Measurements from ENCODE around the gene SNED1. TPM values are rescaled to one million over a fixed set of nuclear protein-coding genes. Genes with fewer than 3 reads are reported as not detected.
"Not testable (repeated sequence)": the region's sequence is repeated elsewhere in the genome, so short reads cannot be mapped to it uniquely, and the experiment has no call there.

SNED1 gene
- polyA plus RNA-seq, 3 donors from 2014 or later, result 0.24 to 0.56 TPM; not detected in 1

GRCh38 chr2:241096979-241097378 is 98.6 kb downstream of the SNED1 start:
- Mint-ChIP-seq H3K36me3 (peaks cover 0 to 32% (median 15%) of the 10 kb centered on the region in 3 donors), H3K27ac (peak overlapping the region in 2 of 6 donors; percentile 5 to 41)

GRCh38 chr2:241099246-241099645 is 100.8 kb downstream of the SNED1 start:
- Mint-ChIP-seq H3K27ac (peak overlapping the region in 2 of 6 donors; percentile 17 to 94), H3K27me3 (ENCODE audit: low read depth in 3 of 3) (peaks cover 0 to 12% (median 4%) of the 10 kb centered on the region in 3 donors), H3K4me1 (peaks cover 52 to 76% of the 10 kb centered on the region in 2 donors), H3K4me3 (no peak overlapping the region), H3K36me3 (peaks cover 0 to 26% (median 15%) of the 10 kb centered on the region in 3 donors), H3K9me3 (no peaks in the 10 kb centered on the region)
- no peak for DNase-seq

More at GRCh38 chr2:241096979-241097378, 98.6 kb downstream of the SNED1 start:
- DNase-seq, result no peak
- peaks cover 47 to 65% of the 10 kb centered on the region in 2 donors for H3K4me1 Mint-ChIP-seq
- H3K9me3 Mint-ChIP-seq, result no peaks in the 10 kb centered on the region
- peaks cover 0 to 4% (median 3%) of the 10 kb centered on the region in 3 donors for H3K27me3 Mint-ChIP-seq (ENCODE audit: low read depth in 3 of 3)
- no peak overlapping the region for H3K4me3 Mint-ChIP-seq

DNA sequence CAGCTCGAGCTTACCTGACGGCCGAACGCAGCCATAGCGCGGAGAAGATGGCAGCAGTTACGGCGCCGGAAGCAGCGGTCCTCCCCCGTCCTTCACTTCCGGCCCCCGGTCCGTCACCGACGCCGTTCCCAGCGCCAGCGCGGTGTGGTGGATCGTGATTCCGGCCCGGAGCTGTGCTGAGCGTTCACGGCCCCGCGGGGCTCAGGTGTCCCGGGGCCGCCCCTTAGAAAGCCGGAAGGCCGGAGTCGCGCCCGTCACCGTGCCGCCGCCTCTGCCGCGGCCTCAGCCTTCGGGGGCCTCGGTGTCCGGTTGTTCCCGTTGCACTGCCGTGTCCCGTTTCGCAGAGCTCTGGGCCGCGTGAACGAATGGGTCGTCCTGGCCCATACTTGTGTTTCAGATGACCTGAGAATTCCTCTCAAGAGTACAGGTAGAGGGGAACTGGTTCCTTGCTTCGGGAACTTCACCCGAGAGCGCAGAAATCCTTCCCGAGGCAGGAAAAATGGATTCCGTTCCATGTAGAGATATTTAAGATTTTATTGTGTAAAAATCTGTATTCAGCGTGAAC is 103.9 kb downstream of the SNED1 start, which contains the start of gene MTERF4:
Gene MTERF4, minus strand, starts transcription at position 49 of the 565 bp plus-strand sequence. Its CDS starts 14 bp downstream, at position 35.
- peaks cover 37 to 57% of the 10 kb centered on the region in 2 donors for H3K4me1 Mint-ChIP-seq
- H3K36me3 Mint-ChIP-seq, result peaks cover 0 to 10% (median 3%) of the 10 kb centered on the region in 3 donors
- H3K4me3 Mint-ChIP-seq, result peak within 1 kb of the TSS; percentile 93 to 98 (median 95)
- H3K9me3 Mint-ChIP-seq, result no peaks in the 10 kb centered on the region
- H3K27ac Mint-ChIP-seq, result peak within 1 kb of the TSS; percentile 94 to 97 (median 95)
- H3K27me3 Mint-ChIP-seq (ENCODE audit: low read depth in 3 of 3), result peaks cover 0 to 12% (median 4%) of the 10 kb centered on the region in 3 donors
- peak; percentile 81 to 85 (median 84) for DNase-seq

- no peak for DNase-seq
- no peaks in the 10 kb centered on the region for H3K9me3 Mint-ChIP-seq
- peaks cover 34 to 48% of the 10 kb centered on the region in 2 donors for H3K4me1 Mint-ChIP-seq
- peaks cover 0 to 6% (median 0%) of the 10 kb centered on the region in 3 donors for H3K36me3 Mint-ChIP-seq
- peak overlapping the region; percentile 93 to 98 (median 95) for H3K4me3 Mint-ChIP-seq
- peak overlapping the region; percentile 94 to 97 (median 95) for H3K27ac Mint-ChIP-seq
- H3K27me3 Mint-ChIP-seq (ENCODE audit: low read depth in 3 of 3), result peaks cover 0 to 12% (median 4%) of the 10 kb centered on the region in 3 donors
Observed at GRCh38 chr2:241103176-241103595, 104.8 kb downstream of the SNED1 start.

GRCh38 chr2:241104611-241105010 is 106.2 kb downstream of the SNED1 start:
- not testable (repeated sequence) for H3K4me3 Mint-ChIP-seq, H3K36me3 Mint-ChIP-seq, H3K27ac Mint-ChIP-seq, H3K9me3 Mint-ChIP-seq, DNase-seq
- H3K27me3 Mint-ChIP-seq (ENCODE audit: low read depth in 3 of 3), result peaks cover 0 to 12% (median 4%) of the 10 kb centered on the region in 3 donors
- H3K4me1 Mint-ChIP-seq, result peaks cover 28 to 43% of the 10 kb centered on the region in 2 donors

DNA sequence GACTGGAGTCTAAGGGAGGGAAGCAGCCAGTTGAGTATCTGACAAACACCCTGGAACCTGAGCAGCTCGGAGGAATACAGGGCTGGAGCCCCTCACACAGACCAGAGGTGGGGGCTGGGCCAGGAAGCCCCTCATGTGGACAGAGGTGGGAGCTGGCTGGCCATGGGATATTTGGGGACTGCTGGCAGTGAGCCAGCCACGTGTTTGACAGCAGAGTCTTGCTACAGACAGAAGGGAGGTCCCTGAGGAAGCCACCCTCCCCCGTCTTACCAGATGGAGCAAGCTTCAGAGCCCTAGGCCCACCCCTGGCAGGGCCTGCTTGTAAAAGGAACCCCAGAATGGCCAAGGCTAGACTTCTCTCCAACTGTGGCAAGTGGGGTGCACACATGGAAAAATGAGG is 107.2 kb downstream of the SNED1 start:
- no peak for DNase-seq
- H3K4me3 Mint-ChIP-seq, result no peak overlapping the region
- H3K4me1 Mint-ChIP-seq, result peaks cover 24 to 33% of the 10 kb centered on the region in 2 donors
- no peaks in the 10 kb centered on the region for H3K9me3 Mint-ChIP-seq
- peaks cover 0 to 12% (median 4%) of the 10 kb centered on the region in 3 donors for H3K27me3 Mint-ChIP-seq (ENCODE audit: low read depth in 3 of 3)
- no peak overlapping the region for H3K27ac Mint-ChIP-seq
- H3K36me3 Mint-ChIP-seq, result peaks cover 0 to 3% (median 0%) of the 10 kb centered on the region in 3 donors

DNA sequence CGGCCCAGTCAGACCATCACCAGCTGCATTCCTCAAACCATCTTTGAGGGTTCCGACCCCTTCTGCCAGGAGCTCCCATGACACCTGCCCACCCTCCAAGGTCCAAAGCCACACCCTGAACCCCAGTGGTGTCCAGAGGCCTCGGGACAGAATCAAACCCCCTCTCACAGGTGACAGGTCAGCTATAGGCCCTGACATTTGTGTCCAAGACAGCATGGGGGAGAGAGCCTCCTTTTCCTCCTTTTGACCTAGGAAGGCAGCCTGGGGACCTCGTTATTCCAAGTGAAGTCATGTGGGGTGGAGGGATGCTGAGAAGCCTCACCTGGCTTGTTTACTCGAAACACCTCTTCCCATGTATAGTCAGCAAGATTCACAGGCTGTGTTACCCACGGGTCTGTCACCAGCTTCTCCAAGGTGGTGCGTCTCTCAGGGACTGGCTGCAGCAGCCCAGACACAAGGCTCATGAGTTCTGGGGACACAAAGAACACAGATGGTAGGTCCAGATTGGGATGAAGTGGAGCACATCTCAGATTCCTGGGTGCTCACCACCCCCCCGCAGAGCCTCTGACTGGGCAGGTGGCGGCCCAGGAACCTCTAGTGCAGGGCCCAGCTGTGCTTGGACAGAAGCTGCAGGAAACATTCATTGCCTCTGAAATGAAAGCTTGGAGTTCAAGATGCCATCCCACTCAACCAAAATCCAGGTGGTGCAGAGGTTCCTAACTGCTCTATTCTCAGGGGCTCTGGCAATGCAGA is 108.8 kb downstream of the SNED1 start:
- H3K9me3 Mint-ChIP-seq, result no peaks in the 10 kb centered on the region
- peaks cover 0 to 7% (median 3%) of the 10 kb centered on the region in 3 donors for H3K36me3 Mint-ChIP-seq
- DNase-seq, result no peak
- H3K27ac Mint-ChIP-seq, result no peak overlapping the region
- no peak overlapping the region for H3K4me3 Mint-ChIP-seq
- H3K27me3 Mint-ChIP-seq (ENCODE audit: low read depth in 3 of 3), result peaks cover 0 to 6% (median 4%) of the 10 kb centered on the region in 3 donors
- H3K4me1 Mint-ChIP-seq, result peaks cover 14 to 20% of the 10 kb centered on the region in 2 donors

GRCh38 chr2:241108271-241109209 is 110.1 kb downstream of the SNED1 start:
- Mint-ChIP-seq H3K9me3 (no peaks in the 10 kb centered on the region), H3K27me3 (ENCODE audit: low read depth in 3 of 3) (no peaks in the 10 kb centered on the region), H3K4me3 (peak overlapping the region in 3 of 5 donors; percentile 45 to 72 (median 58)), H3K27ac (peak overlapping the region; percentile 59 to 90 (median 84)), H3K36me3 (peaks cover 0 to 7% (median 3%) of the 10 kb centered on the region in 3 donors), H3K4me1 (peaks cover 5 to 9% of the 10 kb centered on the region in 2 donors)
- DNase-seq, result no peak

DNA sequence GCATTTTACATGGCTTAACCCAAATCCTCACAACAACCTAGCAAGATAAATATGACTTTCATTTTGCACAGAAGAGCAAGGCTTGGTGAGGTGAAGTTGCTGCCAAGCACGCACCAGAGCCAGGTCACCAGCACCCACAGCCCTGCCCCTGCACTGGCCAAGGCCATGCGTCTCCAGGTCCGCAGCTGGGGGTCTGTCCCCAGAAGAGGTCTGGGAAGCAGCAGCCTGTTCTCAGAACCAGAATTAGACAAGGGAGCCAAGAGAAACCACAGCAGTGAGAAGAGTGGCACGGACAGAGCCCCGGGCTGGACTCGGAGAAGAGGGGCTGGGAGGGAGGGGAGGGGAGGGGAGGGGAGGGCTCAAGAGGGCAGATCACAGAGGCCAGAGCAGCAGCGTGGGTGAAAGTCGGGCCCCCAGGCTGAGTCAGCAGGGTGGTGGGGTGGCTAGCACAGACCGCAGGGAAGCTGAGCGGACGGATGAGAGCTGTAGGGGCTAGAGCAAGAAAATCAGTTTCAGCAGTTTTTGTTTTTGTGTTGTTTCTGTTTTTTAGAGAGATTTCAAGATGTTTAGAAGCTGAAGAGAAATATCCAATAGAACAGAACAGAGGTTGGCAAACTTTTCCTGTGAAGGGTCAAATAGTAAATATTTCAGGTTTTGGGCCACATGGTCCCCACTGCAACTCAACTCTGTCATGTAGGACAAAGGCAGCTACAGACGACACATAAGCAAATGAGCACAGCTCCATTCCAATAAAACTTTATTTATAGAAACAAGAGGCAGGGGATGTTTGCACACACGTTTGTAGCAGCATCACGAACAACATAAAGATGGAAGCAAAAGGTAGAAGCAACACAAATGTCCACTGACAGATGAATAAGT is 111.0 kb downstream of the SNED1 start:
- Mint-ChIP-seq H3K4me3 (peak overlapping the region in 2 of 5 donors; percentile 58 to 72), H3K36me3 (peaks cover under 1 to 7% (median 6%) of the 10 kb centered on the region in 3 donors), H3K4me1 (peaks cover 5 to 9% of the 10 kb centered on the region in 2 donors)

DNA sequence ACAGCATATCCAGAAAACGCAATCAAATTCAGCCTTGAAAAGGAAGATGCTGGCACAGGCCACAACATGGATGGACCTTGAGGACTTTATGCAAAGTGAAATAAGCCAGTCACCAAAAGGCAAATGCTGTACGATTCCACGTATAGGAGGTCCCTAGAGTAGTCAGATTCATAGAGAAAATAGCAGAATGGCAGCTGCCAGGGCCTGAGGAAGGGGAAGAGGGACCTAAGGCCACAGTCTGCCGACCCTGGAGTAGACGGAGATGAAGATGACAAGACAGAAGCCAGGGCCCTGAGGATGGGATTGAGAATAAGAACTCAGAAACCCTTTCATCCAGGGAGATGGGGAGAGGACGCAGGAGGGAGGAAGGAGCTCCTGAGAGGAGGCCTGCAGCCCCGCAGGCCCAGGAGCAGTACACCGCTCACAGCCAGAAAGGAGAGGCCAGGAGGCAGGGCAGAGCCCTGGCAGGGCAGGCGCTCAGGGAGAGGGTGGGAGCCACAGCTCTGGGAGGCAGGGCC is 111.7 kb downstream of the SNED1 start:
- Mint-ChIP-seq H3K27ac (peak overlapping the region in 2 of 6 donors; percentile 29 to 41), H3K27me3 (ENCODE audit: low read depth in 3 of 3) (no peaks in the 10 kb centered on the region), H3K36me3 (peaks cover 6 to 11% (median 11%) of the 10 kb centered on the region in 3 donors), H3K4me3 (no peak overlapping the region), H3K9me3 (no peaks in the 10 kb centered on the region), H3K4me1 (peaks cover 5 to 9% of the 10 kb centered on the region in 2 donors)
- DNase-seq, result no peak

More for the DNA sequence above, 111.0 kb downstream of the SNED1 start:
- no peak for DNase-seq
- H3K9me3 Mint-ChIP-seq, result no peaks in the 10 kb centered on the region
- H3K27ac Mint-ChIP-seq, result peak overlapping the region in 4 of 6 donors; percentile 83 to 90 (median 86)
- H3K27me3 Mint-ChIP-seq (ENCODE audit: low read depth in 3 of 3), result no peaks in the 10 kb centered on the region

- Mint-ChIP-seq H3K4me1 (peaks cover 5 to 9% of the 10 kb centered on the region in 2 donors), H3K9me3 (no peaks in the 10 kb centered on the region), H3K36me3 (peaks cover 8 to 11% (median 11%) of the 10 kb centered on the region in 3 donors), H3K4me3 (no peak overlapping the region), H3K27ac (no peak overlapping the region), H3K27me3 (ENCODE audit: low read depth in 3 of 3) (no peaks in the 10 kb centered on the region)
- DNase-seq, result no peak
Observed at GRCh38 chr2:241110607-241111439, 112.4 kb downstream of the SNED1 start.

All from immature natural killer cell (primary cell).